HL-60 (cell line): ENCODE data around the gene RGR.

Experiments
- DNase-seq, 2 experiments: peaks; one replicate each; pipeline ENCODE4 v3.0.0-alpha.2; 2010 to 2020; ENCODE audit warnings: low read depth in 1 of 2, low spot score in 1 of 2
- H3K27ac ChIP-seq: fragments of 250-450 bp; sonication (Bioruptor Pico); replicated peaks from 2 replicates; pipeline ENCODE4 v1.5.1; 2020; ENCODE audit warnings: mild to moderate bottlenecking, moderate library complexity
- H3K27me3 ChIP-seq: fragments of 250-450 bp; sonication (Bioruptor Pico); 2 replicates; pipeline ENCODE4 v1.5.1; 2021; ENCODE audit warnings: mild to moderate bottlenecking, moderate library complexity; ENCODE audit not compliant: insufficient read depth, poor library complexity, severe bottlenecking
- H3K4me3 ChIP-seq: replicated peaks from 2 replicates; pipeline ENCODE4 v1.5.1; 2011; ENCODE audit warnings: mild to moderate bottlenecking, control low read depth, low read length; ENCODE audit not compliant: insufficient read depth
- GABPA ChIP-seq: IDR thresholded peaks from 2 replicates; pipeline ENCODE4 v1.6.1; 2012; ENCODE audit warnings: low read depth
- POLR2AphosphoS5 ChIP-seq: IDR thresholded peaks from 2 replicates; pipeline ENCODE4 v1.6.1; 2012; ENCODE audit warnings: low read depth
- SPI1 ChIP-seq: IDR thresholded peaks from 2 replicates; pipeline ENCODE4 v1.6.1; 2012; ENCODE audit warnings: low read depth, mild to moderate bottlenecking, borderline replicate concordance
- long read RNA-seq: library from polyadenylated mRNA; unstranded; transcript quantifications from one replicate; pipeline ENCODE4 v2.0.0, GENCODE V29; 2020
- TF ChIP-seq, protein P1 (sequence below): IDR thresholded peaks from one replicate; pipeline ENCODE4 v1.5.1; 2011; ENCODE audit warnings: low read length, control low read depth, inconsistent platforms; ENCODE audit not compliant: insufficient read depth
- TF ChIP-seq, protein P2 (sequence below): IDR thresholded peaks from 2 replicates; pipeline ENCODE4 v1.6.1; 2012; ENCODE audit warnings: low read depth; ENCODE audit not compliant: insufficient replicate concordance

The RGR gene, protein sequence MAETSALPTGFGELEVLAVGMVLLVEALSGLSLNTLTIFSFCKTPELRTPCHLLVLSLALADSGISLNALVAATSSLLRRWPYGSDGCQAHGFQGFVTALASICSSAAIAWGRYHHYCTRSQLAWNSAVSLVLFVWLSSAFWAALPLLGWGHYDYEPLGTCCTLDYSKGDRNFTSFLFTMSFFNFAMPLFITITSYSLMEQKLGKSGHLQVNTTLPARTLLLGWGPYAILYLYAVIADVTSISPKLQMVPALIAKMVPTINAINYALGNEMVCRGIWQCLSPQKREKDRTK
- long read RNA-seq, result 0 reads

DNA sequence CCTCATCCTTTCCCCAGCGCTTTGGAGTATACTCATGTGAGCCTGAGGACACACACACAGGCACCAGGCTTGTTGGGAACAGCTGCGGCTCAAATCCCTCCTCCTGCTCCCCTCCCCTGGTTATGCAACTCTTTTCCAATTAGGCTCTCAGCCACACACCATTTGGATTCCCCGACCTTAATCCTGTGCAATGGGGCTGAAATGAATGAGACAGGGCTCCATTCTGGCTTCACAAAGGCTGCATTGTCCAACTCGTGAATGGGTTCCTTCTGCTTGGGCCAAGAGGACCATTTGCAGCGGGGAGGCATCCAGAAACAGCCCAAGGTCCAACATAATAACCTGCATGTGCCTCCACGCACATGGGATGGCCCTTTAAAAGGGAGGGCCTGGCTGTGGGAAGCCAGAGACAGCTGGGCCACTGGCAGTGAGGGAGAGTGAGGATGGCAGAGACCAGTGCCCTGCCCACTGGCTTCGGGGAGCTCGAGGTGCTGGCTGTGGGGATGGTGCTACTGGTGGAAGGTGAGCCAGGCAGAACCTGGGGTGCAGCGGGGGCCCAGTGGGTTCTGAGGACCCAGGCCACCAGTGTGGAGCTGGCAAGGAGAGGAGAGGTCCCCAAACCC is at the start of gene RGR:
Gene RGR, plus strand, starts transcription at position 403 of the 620 bp plus-strand sequence. Its CDS starts 38 bp downstream, at position 441.
- Histone ChIP-seq H3K27me3 (no peaks in the 10 kb centered on the region), H3K4me3 (no peak within 1 kb of the TSS), H3K27ac (no peak within 1 kb of the TSS)
- no peak for DNase-seq
- TF ChIP-seq GABPA (no peak), POLR2AphosphoS5 (no peak), SPI1 (no peak)
- TF ChIP-seq, protein P1, sequence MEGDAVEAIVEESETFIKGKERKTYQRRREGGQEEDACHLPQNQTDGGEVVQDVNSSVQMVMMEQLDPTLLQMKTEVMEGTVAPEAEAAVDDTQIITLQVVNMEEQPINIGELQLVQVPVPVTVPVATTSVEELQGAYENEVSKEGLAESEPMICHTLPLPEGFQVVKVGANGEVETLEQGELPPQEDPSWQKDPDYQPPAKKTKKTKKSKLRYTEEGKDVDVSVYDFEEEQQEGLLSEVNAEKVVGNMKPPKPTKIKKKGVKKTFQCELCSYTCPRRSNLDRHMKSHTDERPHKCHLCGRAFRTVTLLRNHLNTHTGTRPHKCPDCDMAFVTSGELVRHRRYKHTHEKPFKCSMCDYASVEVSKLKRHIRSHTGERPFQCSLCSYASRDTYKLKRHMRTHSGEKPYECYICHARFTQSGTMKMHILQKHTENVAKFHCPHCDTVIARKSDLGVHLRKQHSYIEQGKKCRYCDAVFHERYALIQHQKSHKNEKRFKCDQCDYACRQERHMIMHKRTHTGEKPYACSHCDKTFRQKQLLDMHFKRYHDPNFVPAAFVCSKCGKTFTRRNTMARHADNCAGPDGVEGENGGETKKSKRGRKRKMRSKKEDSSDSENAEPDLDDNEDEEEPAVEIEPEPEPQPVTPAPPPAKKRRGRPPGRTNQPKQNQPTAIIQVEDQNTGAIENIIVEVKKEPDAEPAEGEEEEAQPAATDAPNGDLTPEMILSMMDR, result no peak
- TF ChIP-seq, protein P2, sequence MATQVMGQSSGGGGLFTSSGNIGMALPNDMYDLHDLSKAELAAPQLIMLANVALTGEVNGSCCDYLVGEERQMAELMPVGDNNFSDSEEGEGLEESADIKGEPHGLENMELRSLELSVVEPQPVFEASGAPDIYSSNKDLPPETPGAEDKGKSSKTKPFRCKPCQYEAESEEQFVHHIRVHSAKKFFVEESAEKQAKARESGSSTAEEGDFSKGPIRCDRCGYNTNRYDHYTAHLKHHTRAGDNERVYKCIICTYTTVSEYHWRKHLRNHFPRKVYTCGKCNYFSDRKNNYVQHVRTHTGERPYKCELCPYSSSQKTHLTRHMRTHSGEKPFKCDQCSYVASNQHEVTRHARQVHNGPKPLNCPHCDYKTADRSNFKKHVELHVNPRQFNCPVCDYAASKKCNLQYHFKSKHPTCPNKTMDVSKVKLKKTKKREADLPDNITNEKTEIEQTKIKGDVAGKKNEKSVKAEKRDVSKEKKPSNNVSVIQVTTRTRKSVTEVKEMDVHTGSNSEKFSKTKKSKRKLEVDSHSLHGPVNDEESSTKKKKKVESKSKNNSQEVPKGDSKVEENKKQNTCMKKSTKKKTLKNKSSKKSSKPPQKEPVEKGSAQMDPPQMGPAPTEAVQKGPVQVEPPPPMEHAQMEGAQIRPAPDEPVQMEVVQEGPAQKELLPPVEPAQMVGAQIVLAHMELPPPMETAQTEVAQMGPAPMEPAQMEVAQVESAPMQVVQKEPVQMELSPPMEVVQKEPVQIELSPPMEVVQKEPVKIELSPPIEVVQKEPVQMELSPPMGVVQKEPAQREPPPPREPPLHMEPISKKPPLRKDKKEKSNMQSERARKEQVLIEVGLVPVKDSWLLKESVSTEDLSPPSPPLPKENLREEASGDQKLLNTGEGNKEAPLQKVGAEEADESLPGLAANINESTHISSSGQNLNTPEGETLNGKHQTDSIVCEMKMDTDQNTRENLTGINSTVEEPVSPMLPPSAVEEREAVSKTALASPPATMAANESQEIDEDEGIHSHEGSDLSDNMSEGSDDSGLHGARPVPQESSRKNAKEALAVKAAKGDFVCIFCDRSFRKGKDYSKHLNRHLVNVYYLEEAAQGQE, result no peak

DNA sequence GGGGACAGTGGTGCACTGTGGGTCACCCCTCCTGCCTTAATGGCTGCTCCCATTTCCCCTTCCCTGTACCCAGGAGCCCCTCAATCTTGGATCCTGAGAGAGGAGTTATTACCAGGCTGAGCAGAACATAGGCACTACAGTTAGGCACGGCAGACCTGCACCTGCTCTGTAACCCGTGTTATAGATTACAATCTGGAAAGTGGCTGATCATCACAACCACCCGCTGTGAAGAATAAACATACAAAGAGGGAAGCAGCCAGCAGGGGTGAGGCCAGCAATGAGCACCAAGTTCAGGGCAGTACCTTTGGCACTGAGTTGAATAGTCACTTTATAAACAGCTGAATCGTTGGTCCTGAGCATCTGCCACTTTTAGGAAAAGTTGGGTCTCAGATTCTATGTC is 48.8 kb upstream of the RGR start:
- TF ChIP-seq, protein P2, result no peak
- TF ChIP-seq SPI1 (no peak), GABPA (no peak), POLR2AphosphoS5 (no peak)
- TF ChIP-seq, protein P1, result no peak
- Histone ChIP-seq H3K27me3 (peaks cover 33% of the 10 kb centered on the region), H3K27ac (no peak overlapping the region), H3K4me3 (no peak overlapping the region)
- DNase-seq, result no peak

DNA sequence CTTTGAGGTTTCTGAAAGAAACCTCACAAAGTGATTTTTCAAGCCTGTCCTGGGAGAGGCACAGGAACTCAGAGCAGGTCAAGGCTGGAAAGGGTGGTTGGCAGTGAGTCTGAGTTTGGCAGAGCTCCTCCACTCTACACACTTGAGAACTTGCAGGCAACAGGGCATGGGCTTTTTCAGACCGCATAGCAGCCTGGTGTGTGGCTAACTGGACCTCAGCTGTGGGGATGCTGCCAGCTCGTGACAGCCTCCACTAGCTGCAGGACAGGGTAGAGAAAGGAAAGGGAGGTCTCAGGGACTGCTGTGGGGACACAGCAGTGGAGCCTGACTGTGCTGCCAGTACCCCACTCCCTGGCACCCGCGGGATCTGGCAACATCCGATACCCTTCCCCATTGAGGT is 47.9 kb upstream of the RGR start:
- TF ChIP-seq, protein P2, result no peak
- TF ChIP-seq GABPA, result no peak
- TF ChIP-seq POLR2AphosphoS5, result no peak
- TF ChIP-seq SPI1, result no peak
- TF ChIP-seq, protein P1, result no peak
- DNase-seq, result no peak
- Histone ChIP-seq H3K27ac (no peak overlapping the region), H3K27me3 (peaks cover 33% of the 10 kb centered on the region), H3K4me3 (no peak overlapping the region)
